Endothelial cell of hepatic sinusoid (primary cell): Measurements from ENCODE around the gene IRAG1.

Experiments
- in situ Hi-C: cut with HindIII; loops from 2 replicates; pipeline ENCODE4 v1.10.0; 2017; ENCODE audit warnings: low sequenced_read_pairs

Gene IRAG1

GRCh38 chr11:10670099-10670498 lies 23.5 kb downstream of the IRAG1 start:
- in situ Hi-C loops = no loop called here

GRCh38 chr11:10669258-10670033 lies 24.1 kb downstream of the IRAG1 start:
- in situ Hi-C loops = no loop called here

- in situ Hi-C loops = no loop called here
Measured at GRCh38 chr11:10667521-10667885, 26.1 kb downstream of the IRAG1 start.

GRCh38 chr11:10666556-10667520 lies 26.7 kb downstream of the IRAG1 start:
- in situ Hi-C loops = no loop called here

GRCh38 chr11:10664496-10664895 lies 29.1 kb downstream of the IRAG1 start:
- in situ Hi-C loops = no loop called here

- in situ Hi-C loops = no loop called here
Measured at GRCh38 chr11:10663990-10664389, 29.6 kb downstream of the IRAG1 start.

GRCh38 chr11:10663365-10663764 lies 30.2 kb downstream of the IRAG1 start:
- in situ Hi-C loops = no loop called here

GRCh38 chr11:10660323-10660722 lies 33.2 kb downstream of the IRAG1 start:
- in situ Hi-C loops = no loop called here

- in situ Hi-C loops = no loop called here
Measured at GRCh38 chr11:10659339-10660216, 34.0 kb downstream of the IRAG1 start.

- in situ Hi-C loops = no loop called here
Measured at GRCh38 chr11:10658621-10659338, 34.8 kb downstream of the IRAG1 start.

GRCh38 chr11:10657308-10658271 lies 36.0 kb downstream of the IRAG1 start:
- in situ Hi-C loops = no loop called here

GRCh38 chr11:10655943-10656576 lies 37.5 kb downstream of the IRAG1 start:
- in situ Hi-C loops = no loop called here

GRCh38 chr11:10655227-10655626 lies 38.3 kb downstream of the IRAG1 start:
- in situ Hi-C loops = no loop called here

GRCh38 chr11:10654811-10655150 lies 38.8 kb downstream of the IRAG1 start:
- in situ Hi-C loops = no loop called here

- in situ Hi-C loops = no loop called here
Measured at GRCh38 chr11:10653946-10654810, 39.4 kb downstream of the IRAG1 start.

GRCh38 chr11:10653261-10653660 lies 40.3 kb downstream of the IRAG1 start:
- in situ Hi-C loops = no loop called here

GRCh38 chr11:10651656-10652361 lies 41.7 kb downstream of the IRAG1 start:
- in situ Hi-C loops = no loop called here
